GM21717 (cell line): ENCODE data around the gene ATP10A.

Source experiments
- ATAC-seq: cut with Tn5 transposase; IDR thresholded peaks from one replicate; pipeline ENCODE4 v1.9.1; 2021; ENCODE audit warnings: mild to moderate bottlenecking, moderate library complexity; ENCODE audit not compliant: unreplicated experiment

ATP10A gene

GRCh38 chr15:25727116-25727515, 136.0 kb downstream of the ATP10A start:
- no peak for ATAC-seq

- no peak for ATAC-seq
These were observed 137.4 kb downstream of the ATP10A start for GRCh38 chr15:25725758-25726157.

- no peak for ATAC-seq
These were observed 138.2 kb downstream of the ATP10A start for GRCh38 chr15:25724899-25725298.

GRCh38 chr15:25721605-25721955, 141.5 kb downstream of the ATP10A start:
- ATAC-seq: no peak

- ATAC-seq: no peak
These were observed 143.8 kb downstream of the ATP10A start for GRCh38 chr15:25719101-25719985.

GRCh38 chr15:25718597-25718996, 144.5 kb downstream of the ATP10A start:
- ATAC-seq: no peak

GRCh38 chr15:25718169-25718536, 145.0 kb downstream of the ATP10A start:
- no peak for ATAC-seq

GRCh38 chr15:25717457-25718168, 145.5 kb downstream of the ATP10A start:
- ATAC-seq: no peak

GRCh38 chr15:25717127-25717456, 146.0 kb downstream of the ATP10A start:
- no peak for ATAC-seq

- no peak for ATAC-seq
These were observed 146.6 kb downstream of the ATP10A start for GRCh38 chr15:25716414-25717126.

- ATAC-seq: no peak
These were observed 147.4 kb downstream of the ATP10A start for GRCh38 chr15:25715536-25716413.

GRCh38 chr15:25714538-25714840, 148.6 kb downstream of the ATP10A start:
- no peak for ATAC-seq

- ATAC-seq: no peak
These were observed 149.2 kb downstream of the ATP10A start for GRCh38 chr15:25713736-25714537.

GRCh38 chr15:25712961-25713355, 150.2 kb downstream of the ATP10A start:
- no peak for ATAC-seq

- no peak for ATAC-seq
These were observed 150.8 kb downstream of the ATP10A start for GRCh38 chr15:25712192-25712960.

GRCh38 chr15:25711691-25712090, 151.4 kb downstream of the ATP10A start:
- no peak for ATAC-seq

- ATAC-seq: no peak
These were observed 152.0 kb downstream of the ATP10A start for GRCh38 chr15:25711164-25711563.

- ATAC-seq: no peak
These were observed 152.9 kb downstream of the ATP10A start for GRCh38 chr15:25710184-25710583.

GRCh38 chr15:25709437-25710159, 153.5 kb downstream of the ATP10A start:
- ATAC-seq: no peak
